T follicular helper cell (primary cell): Measurements from ENCODE around the gene TUFT1.

Experiments
- DNase-seq: peaks from one replicate; pipeline ENCODE4 v3.0.0-alpha.2; 2020; ENCODE audit warnings: low read depth
- total RNA-seq, 2 experiments: gene quantifications; one replicate each; lab custom pipeline; 2026; lab: John Stamatoyannopoulos, UW

The TUFT1 gene
- 10.3 to 15.5 reads per million in 2 experiments for total RNA-seq

- DNase-seq = peak; percentile 92
Observed at GRCh38 chr1:151540021-151540981, at the start of gene TUFT1. TSS of gene TUFT1 (plus strand) at chr1:151540309. CDS start at chr1:151540367, 58 bp downstream.

- no peak for DNase-seq
Observed at GRCh38 chr1:151491641-151492040, 48.5 kb upstream of the TUFT1 start.

- no peak for DNase-seq
Observed at GRCh38 chr1:151492120-151492519, 48.0 kb upstream of the TUFT1 start.

- DNase-seq = no peak
Observed at GRCh38 chr1:151493042-151493441, 47.1 kb upstream of the TUFT1 start.

GRCh38 chr1:151494741-151495281, 45.3 kb upstream of the TUFT1 start:
- no peak for DNase-seq

GRCh38 chr1:151495316-151495715, 44.8 kb upstream of the TUFT1 start:
- no peak for DNase-seq

- no peak for DNase-seq
Observed at GRCh38 chr1:151499365-151499764, 40.7 kb upstream of the TUFT1 start.

GRCh38 chr1:151499930-151500329, 40.2 kb upstream of the TUFT1 start:
- no peak for DNase-seq

- no peak for DNase-seq
Observed at GRCh38 chr1:151501474-151501873, 38.6 kb upstream of the TUFT1 start.

- DNase-seq = no peak
Observed at GRCh38 chr1:151502035-151502700, 37.9 kb upstream of the TUFT1 start.

GRCh38 chr1:151502859-151503780, 37.0 kb upstream of the TUFT1 start:
- no peak for DNase-seq

- no peak for DNase-seq
Observed at GRCh38 chr1:151504252-151504651, 35.9 kb upstream of the TUFT1 start.

- no peak for DNase-seq
Observed at GRCh38 chr1:151504759-151505158, 35.4 kb upstream of the TUFT1 start.

GRCh38 chr1:151508833-151509232, 31.3 kb upstream of the TUFT1 start:
- DNase-seq = no peak

- no peak for DNase-seq
Observed at GRCh38 chr1:151509350-151510019, 30.6 kb upstream of the TUFT1 start.

GRCh38 chr1:151510020-151510405, 30.1 kb upstream of the TUFT1 start:
- no peak for DNase-seq

- DNase-seq = no peak
Observed at GRCh38 chr1:151510614-151510956, 29.5 kb upstream of the TUFT1 start.

GRCh38 chr1:151510957-151511635, 29.0 kb upstream of the TUFT1 start, which contains the start of gene CGN:
TSS of gene CGN (plus strand) at chr1:151511387. CDS start at chr1:151518520, 7,133 bp downstream.
- DNase-seq = peak; percentile 81

- peak; percentile 9 for DNase-seq
Observed at GRCh38 chr1:151511636-151512215, 28.4 kb upstream of the TUFT1 start.

- DNase-seq = no peak
Observed at GRCh38 chr1:151512326-151512725, 27.8 kb upstream of the TUFT1 start.
